GM12892 (cell line): ENCODE results near the gene UBXN7.
"Not testable (repeated sequence)": the region's sequence is repeated elsewhere in the genome, so short reads cannot be mapped to it uniquely, and the experiment has no call there.

ENCODE experiments used
- POLR2A ChIP-seq: IDR thresholded peaks from 2 replicates; pipeline ENCODE4 v1.6.1; 2011; ENCODE audit warnings: low read depth, low read length, control low read depth
- POLR2AphosphoS5 ChIP-seq: IDR thresholded peaks from 2 replicates; pipeline ENCODE4 v1.6.1; 2011; ENCODE audit warnings: low read depth, low read length, control low read depth
- TAF1 ChIP-seq: IDR thresholded peaks from 2 replicates; pipeline ENCODE4 v1.6.1; 2011; ENCODE audit warnings: low read depth, mild to moderate bottlenecking, control low read depth, low read length, borderline replicate concordance

DNA sequence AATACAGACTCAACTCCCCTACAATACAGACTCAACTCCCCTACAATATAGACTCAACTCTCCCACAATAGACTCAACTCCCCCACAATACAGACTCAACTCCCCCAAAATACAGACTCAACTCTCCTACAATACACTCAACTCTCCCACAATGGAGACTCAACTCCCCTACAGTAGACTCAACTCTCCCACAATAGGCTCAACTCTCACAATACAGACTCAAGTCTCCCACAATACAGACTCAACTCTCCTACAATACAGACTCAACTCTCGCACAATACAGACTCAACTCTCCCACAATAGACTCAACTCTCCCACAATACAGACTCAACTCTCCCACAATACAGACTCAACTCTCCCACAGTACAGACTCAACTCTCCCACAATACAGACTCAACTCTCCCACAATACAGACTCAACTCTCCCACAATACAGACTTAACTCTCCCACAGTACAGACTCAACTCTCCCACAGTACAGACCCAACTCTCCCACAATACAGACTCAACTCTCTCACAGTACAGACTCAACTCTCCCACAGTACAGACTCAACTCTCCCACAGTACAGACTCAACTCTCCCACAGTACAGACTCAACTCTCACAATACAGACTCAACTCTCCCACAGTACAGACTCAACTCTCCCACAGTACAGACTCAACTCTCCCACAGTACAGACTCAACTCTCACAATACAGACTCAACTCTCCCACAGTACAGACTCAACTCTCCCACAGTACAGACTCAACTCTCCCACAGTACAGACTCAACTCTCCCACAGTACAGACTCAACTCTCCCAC lies 30.7 kb upstream of the UBXN7 start:
- not testable (repeated sequence) for TF ChIP-seq POLR2A, POLR2AphosphoS5, TAF1
